ENCODE data around the gene SHISA9.

- TF ChIP-seq, protein P1, sequence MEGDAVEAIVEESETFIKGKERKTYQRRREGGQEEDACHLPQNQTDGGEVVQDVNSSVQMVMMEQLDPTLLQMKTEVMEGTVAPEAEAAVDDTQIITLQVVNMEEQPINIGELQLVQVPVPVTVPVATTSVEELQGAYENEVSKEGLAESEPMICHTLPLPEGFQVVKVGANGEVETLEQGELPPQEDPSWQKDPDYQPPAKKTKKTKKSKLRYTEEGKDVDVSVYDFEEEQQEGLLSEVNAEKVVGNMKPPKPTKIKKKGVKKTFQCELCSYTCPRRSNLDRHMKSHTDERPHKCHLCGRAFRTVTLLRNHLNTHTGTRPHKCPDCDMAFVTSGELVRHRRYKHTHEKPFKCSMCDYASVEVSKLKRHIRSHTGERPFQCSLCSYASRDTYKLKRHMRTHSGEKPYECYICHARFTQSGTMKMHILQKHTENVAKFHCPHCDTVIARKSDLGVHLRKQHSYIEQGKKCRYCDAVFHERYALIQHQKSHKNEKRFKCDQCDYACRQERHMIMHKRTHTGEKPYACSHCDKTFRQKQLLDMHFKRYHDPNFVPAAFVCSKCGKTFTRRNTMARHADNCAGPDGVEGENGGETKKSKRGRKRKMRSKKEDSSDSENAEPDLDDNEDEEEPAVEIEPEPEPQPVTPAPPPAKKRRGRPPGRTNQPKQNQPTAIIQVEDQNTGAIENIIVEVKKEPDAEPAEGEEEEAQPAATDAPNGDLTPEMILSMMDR (IDR thresholded peaks at IDR 0.05) = no peak
- TF ChIP-seq POLR2A (IDR thresholded peaks at IDR 0.05) (no peak), POLR2AphosphoS5 (IDR thresholded peaks at IDR 0.05) (no peak)
These were observed 15.8 kb downstream of the SHISA9 start for GRCh38 chr16:12917246-12917645.

Data from prostate gland (tissue), 2 donors.